HepG2 (cell line): ENCODE measurements around the gene DCAF16. TPM values are rescaled to one million over a fixed set of nuclear protein-coding genes. Genes with fewer than 3 reads are reported as not detected.

Experiments used
- ATAC-seq: fragments of 200-7000 bp; cut with Tn5 transposase; 3 replicates; pipeline ENCODE4 v1.9.1; 2020; ENCODE audit warnings: mild to moderate bottlenecking, moderate library complexity
- BruUV-seq: library from RNA; stranded (reverse); fragments of 400-500 nt; replicated peaks from 2 replicates; lab custom pipeline; 2021; lab: Mats Ljungman, UMichigan
- CTCF ChIA-PET: fragments of 300-600 bp; formaldehyde crosslinking; extraction: SDS; loops from one replicate; lab custom pipeline; 2021; ENCODE audit warnings: low total read pairs, inconsistent platforms, low intra/inter-chr PET ratio; lab: Yijun Ruan, JAX
- POLR2A ChIA-PET: fragments of 350-600 bp; sonication (Branson Sonifier 250); formaldehyde crosslinking; loops from one replicate; lab custom pipeline; 2020; ENCODE audit warnings: antibody characterized with exemption, inconsistent platforms; lab: Yijun Ruan, JAX
- DNase-seq: peaks from one replicate; pipeline ENCODE4 v3.0.0-alpha.2; 2015; ENCODE audit warnings: low spot score
- FAIRE-seq: peaks from 3 replicates; lab custom pipeline; 2011; peaks lifted over from hg19 to GRCh38; lab: Jason Lieb, UNC
- H2AFZ ChIP-seq: one replicate; pipeline ENCODE4 v1.6.1; 2011; ENCODE audit warnings: low read length, inconsistent platforms
- H3K27ac ChIP-seq: fragments of 300-600 bp; 3 replicates; pipeline ENCODE4 v1.8.0; 2011; ENCODE audit warnings: mixed run types, mild to moderate bottlenecking, mixed read lengths, low read length, inconsistent platforms; ENCODE audit not compliant: insufficient read depth; ENCODE audit errors: extremely low read length
- H3K27me3 ChIP-seq, 2 experiments: fragments of 200-600 bp in 1 of 2; 2 replicates in 1 of 2; 3 replicates in 1 of 2; pipeline versions ENCODE4 v1.6.0 to v1.8.0; 2011; ENCODE audit warnings: low read length in 2 of 2, mild to moderate bottlenecking in 2 of 2, moderate library complexity in 2 of 2, inconsistent platforms in 1 of 2; ENCODE audit not compliant: insufficient read depth in 2 of 2, control insufficient read depth in 1 of 2
- H3K36me3 ChIP-seq, 2 experiments: fragments of 200-600 bp in 1 of 2; replicated peaks in 1 of 2; 2 replicates in 1 of 2; 3 replicates in 1 of 2; pipeline versions ENCODE4 v1.5.1 to v1.8.0; 2011; ENCODE audit warnings: low read length in 2 of 2, inconsistent platforms in 1 of 2; ENCODE audit not compliant: insufficient read depth in 2 of 2, control insufficient read depth in 1 of 2
- H3K4me1 ChIP-seq: 2 replicates; pipeline ENCODE4 v1.5.1; 2012; ENCODE audit warnings: low read length, inconsistent platforms; ENCODE audit not compliant: insufficient read depth
- H3K4me2 ChIP-seq: 2 replicates; pipeline ENCODE4 v1.6.0; 2011; ENCODE audit warnings: low read depth, low read length, inconsistent platforms
- H3K4me3 ChIP-seq, 3 experiments: fragments of 200-600 bp in 1 of 3; sonication (generic), shearing (Covaris generic) in 1 of 3; replicated peaks in 1 of 3; 2 replicates each; pipeline ENCODE4 v1.5.1; 2011 to 2016; ENCODE audit warnings: low read length in 3 of 3, inconsistent platforms in 2 of 3, low read depth in 2 of 3, mild to moderate bottlenecking in 2 of 3, control low read depth in 1 of 3, mixed read lengths in 1 of 3; ENCODE audit not compliant: insufficient read depth in 1 of 3
- H3K79me2 ChIP-seq: one replicate; pipeline ENCODE4 v1.6.1; 2011; ENCODE audit warnings: low read length, inconsistent platforms; ENCODE audit not compliant: insufficient read depth
- H3K9ac ChIP-seq: 2 replicates; pipeline ENCODE4 v1.6.0; 2011; ENCODE audit warnings: mild to moderate bottlenecking, low read depth, low read length, inconsistent platforms; ENCODE audit not compliant: insufficient read depth
- H3K9me3 ChIP-seq: 2 replicates; pipeline ENCODE4 v1.5.1; 2012; ENCODE audit warnings: mild to moderate bottlenecking, low read length
- H4K20me1 ChIP-seq: 2 replicates; pipeline ENCODE4 v1.6.0; 2011; ENCODE audit warnings: inconsistent platforms, mild to moderate bottlenecking, low read length, moderate library complexity; ENCODE audit not compliant: insufficient read depth
- ATF5 ChIP-seq: sonication (generic); formaldehyde crosslinking; IDR thresholded peaks from 2 replicates; pipeline ENCODE4 v1.4.0; 2020; ENCODE audit warnings: mild to moderate bottlenecking, low read depth, missing genetic modification reagents
- CERS6 ChIP-seq: sonication (generic); formaldehyde crosslinking; IDR thresholded peaks from 2 replicates; pipeline ENCODE4 v1.5.0; 2020; ENCODE audit warnings: missing genetic modification reagents
- FUBP1 ChIP-seq: sonication (generic); formaldehyde crosslinking; IDR thresholded peaks from 2 replicates; pipeline ENCODE4 v1.5.1; 2020; ENCODE audit warnings: missing genetic modification reagents, mild to moderate bottlenecking, borderline replicate concordance
- GATAD1 ChIP-seq: IDR thresholded peaks from 2 replicates; pipeline ENCODE4 v1.6.1; 2016; ENCODE audit warnings: missing genetic modification reagents, missing compliant biosample characterization
- JARID2 ChIP-seq: sonication (generic); formaldehyde crosslinking; IDR thresholded peaks from 2 replicates; pipeline ENCODE4 v1.8.1; 2023; ENCODE audit warnings: missing genetic modification reagents, inconsistent platforms; ENCODE audit not compliant: insufficient replicate concordance
- MTF1 ChIP-seq: sonication (generic); formaldehyde crosslinking; IDR thresholded peaks from 2 replicates; pipeline ENCODE4 v1.5.0; 2020; ENCODE audit warnings: missing genetic modification reagents
- NFKB2 ChIP-seq: sonication (generic); formaldehyde crosslinking; IDR thresholded peaks from 2 replicates; pipeline ENCODE4 v1.4.0; 2020; ENCODE audit warnings: missing genetic modification reagents, borderline replicate concordance
- NRL ChIP-seq: sonication (generic); formaldehyde crosslinking; IDR thresholded peaks from 2 replicates; pipeline ENCODE4 v1.5.0; 2020; ENCODE audit warnings: missing genetic modification reagents, mild to moderate bottlenecking, moderate library complexity, borderline replicate concordance
- PHF5A ChIP-seq: IDR thresholded peaks from one replicate; pipeline ENCODE4 v1.6.1; 2018; ENCODE audit warnings: low read depth, missing genetic modification reagents; ENCODE audit not compliant: unreplicated experiment
- SALL2 ChIP-seq: sonication (generic); formaldehyde crosslinking; IDR thresholded peaks from 2 replicates; pipeline ENCODE4 v1.8.1; 2023; ENCODE audit warnings: mild to moderate bottlenecking, missing genetic modification reagents, inconsistent platforms
- ZNF207 ChIP-seq: fragments of 450-650 bp; IDR thresholded peaks from 2 replicates; pipeline ENCODE4 v1.6.1; 2016; ENCODE audit warnings: antibody characterized with exemption, borderline replicate concordance
- ZNF383 ChIP-seq: sonication (generic); formaldehyde crosslinking; IDR thresholded peaks from 2 replicates; pipeline ENCODE4 v1.4.0; 2020; ENCODE audit warnings: missing genetic modification reagents, mild to moderate bottlenecking, borderline replicate concordance
- ZNF724P ChIP-seq: sonication (generic); formaldehyde crosslinking; IDR thresholded peaks from 2 replicates; pipeline ENCODE4 v1.8.0; 2022; ENCODE audit warnings: missing genetic modification reagents, borderline replicate concordance
- ZNF772 ChIP-seq: sonication (generic); formaldehyde crosslinking; IDR thresholded peaks from 2 replicates; pipeline ENCODE4 v1.5.0; 2020; ENCODE audit warnings: mild to moderate bottlenecking, missing genetic modification reagents
- WGBS: methylation state at CpG from one replicate; pipeline ENCODE4 v1.1.6; 2017; ENCODE audit warnings: low lambda C conversion rate; 5-methylcytosine and 5-hydroxymethylcytosine counted together
- in situ Hi-C: cut with HindIII; loops from 2 replicates; pipeline ENCODE4 v1.10.0; 2017; ENCODE audit warnings: low pct_unique_long_range_greater_than_20kb; ENCODE audit not compliant: extremely low pct_ligation_motif_present
- intact Hi-C: fragments of 100-400 bp; cut with micrococcal nuclease; formaldehyde crosslinking; loops from one replicate; pipeline ENCODE4 v1.10.0; 2022; ENCODE audit not compliant: unreplicated experiment
- polyA plus RNA-seq, 8 experiments: library from polyadenylated mRNA; depleted of rRNA in 3 of 8; stranded (reverse) in 7 of 8; unstranded in 1 of 8; fragments of >200 nt; fragmentation: Illumina TruSeq in 4 of 8; extraction: Trizol in 4 of 8; gene quantifications; 2 replicates each; pipeline versions ENCODE4 v1.2.1 to v1.2.3, GENCODE V29; 2011 to 2016; ENCODE audit warnings: low read depth in 4 of 8, missing spikeins in 1 of 8, mixed read lengths in 1 of 8; ENCODE audit not compliant: insufficient read depth in 1 of 8
- total RNA-seq, 5 experiments: library from RNA; depleted of rRNA; stranded (reverse); fragments of >200 nt; fragmentation: Illumina TruSeq; extraction: Trizol; gene quantifications; 2 replicates each; pipeline ENCODE4 v1.2.3, GENCODE V29; 2016; ENCODE audit warnings: low read depth in 1 of 5

Gene DCAF16
- total and polyA plus RNA-seq, 2 of the 13 experiments (the other 11 are each of a cell fraction or from before 2014, with no cell fraction given): 37.5 to 41.9 TPM

GRCh38 chr4:17773135-17773698 is 37.3 kb downstream of the DCAF16 start:
- Histone ChIP-seq H2AFZ (no peak overlapping the region), H3K36me3 (no peaks in the 10 kb centered on the region), H3K27ac (no peak overlapping the region), H3K4me3 (no peak overlapping the region), H3K9me3 (no peaks in the 10 kb centered on the region), H3K27me3 (no peaks in the 10 kb centered on the region; a peak in 1 of 5 replicates), H3K4me2 (no peak overlapping the region), H3K4me1 (peaks cover 12% of the 10 kb centered on the region; the same call in 1 of the 2 replicates), H3K9ac (no peak overlapping the region), H3K79me2 (no peaks in the 10 kb centered on the region), H4K20me1 (no peaks in the 10 kb centered on the region)
- ChIA-PET POLR2A (no interaction called here), CTCF (no interaction called here)
- in situ Hi-C loops: no loop called here
- BruUV-seq: no TSS peak
- ATAC-seq (no peak), FAIRE-seq (no peak), DNase-seq (no peak)
- TF ChIP-seq GATAD1 (CRISPR knock-in tag): no peak
- TF ChIP-seq CERS6 (CRISPR knock-in tag): no peak
- no peak for TF ChIP-seq MTF1 (CRISPR knock-in tag)
- TF ChIP-seq FUBP1 (CRISPR knock-in tag): no peak
- TF ChIP-seq ATF5: no peak
- no peak for TF ChIP-seq SALL2 (CRISPR knock-in tag)
- TF ChIP-seq NRL (CRISPR knock-in tag): no peak
- TF ChIP-seq NFKB2 (CRISPR knock-in tag): no peak
- no peak for TF ChIP-seq PHF5A (CRISPR knock-in tag)
- TF ChIP-seq ZNF772: no peak
- TF ChIP-seq ZNF207: no peak
- TF ChIP-seq ZNF383 (CRISPR knock-in tag): no peak
- no peak for TF ChIP-seq ZNF724P
- no peak for TF ChIP-seq JARID2 (CRISPR knock-in tag)
- intact Hi-C loops: no loop called here
- 55% methylated on average over 10 of the region's 10 CpGs for WGBS
